ENCODE data around the gene STT3A. TPM values are rescaled to one million over a fixed set of nuclear protein-coding genes. Genes with fewer than 3 reads are reported as not detected.

STT3A gene
- total and polyA plus RNA-seq, 2 of the 13 experiments (the other 11 are each of a cell fraction or from before 2014, with no cell fraction given), result 229 to 319 TPM

- TF ChIP-seq, protein P1, sequence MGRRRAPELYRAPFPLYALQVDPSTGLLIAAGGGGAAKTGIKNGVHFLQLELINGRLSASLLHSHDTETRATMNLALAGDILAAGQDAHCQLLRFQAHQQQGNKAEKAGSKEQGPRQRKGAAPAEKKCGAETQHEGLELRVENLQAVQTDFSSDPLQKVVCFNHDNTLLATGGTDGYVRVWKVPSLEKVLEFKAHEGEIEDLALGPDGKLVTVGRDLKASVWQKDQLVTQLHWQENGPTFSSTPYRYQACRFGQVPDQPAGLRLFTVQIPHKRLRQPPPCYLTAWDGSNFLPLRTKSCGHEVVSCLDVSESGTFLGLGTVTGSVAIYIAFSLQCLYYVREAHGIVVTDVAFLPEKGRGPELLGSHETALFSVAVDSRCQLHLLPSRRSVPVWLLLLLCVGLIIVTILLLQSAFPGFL (CRISPR knock-in tag; IDR thresholded peaks at IDR 0.05), result peak; percentile 79; the same call in 1 of the 2 replicates
- no peak for TF ChIP-seq GABPA (IDR thresholded peaks at IDR 0.05; ENCODE audit: low read depth, low read length)
- peak; percentile 64 for TF ChIP-seq GABPA (CRISPR knock-in tag; IDR thresholded peaks at IDR 0.05; ENCODE audit: low read depth)
- TF ChIP-seq, protein P2, sequence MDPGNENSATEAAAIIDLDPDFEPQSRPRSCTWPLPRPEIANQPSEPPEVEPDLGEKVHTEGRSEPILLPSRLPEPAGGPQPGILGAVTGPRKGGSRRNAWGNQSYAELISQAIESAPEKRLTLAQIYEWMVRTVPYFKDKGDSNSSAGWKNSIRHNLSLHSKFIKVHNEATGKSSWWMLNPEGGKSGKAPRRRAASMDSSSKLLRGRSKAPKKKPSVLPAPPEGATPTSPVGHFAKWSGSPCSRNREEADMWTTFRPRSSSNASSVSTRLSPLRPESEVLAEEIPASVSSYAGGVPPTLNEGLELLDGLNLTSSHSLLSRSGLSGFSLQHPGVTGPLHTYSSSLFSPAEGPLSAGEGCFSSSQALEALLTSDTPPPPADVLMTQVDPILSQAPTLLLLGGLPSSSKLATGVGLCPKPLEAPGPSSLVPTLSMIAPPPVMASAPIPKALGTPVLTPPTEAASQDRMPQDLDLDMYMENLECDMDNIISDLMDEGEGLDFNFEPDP (CRISPR knock-in tag; conservative IDR thresholded peaks at IDR 0.05), result no peak
- no peak for TF ChIP-seq ZNF326 (CRISPR knock-in tag; IDR thresholded peaks at IDR 0.05; ENCODE audit: borderline replicate concordance)
- TF ChIP-seq, protein P3, sequence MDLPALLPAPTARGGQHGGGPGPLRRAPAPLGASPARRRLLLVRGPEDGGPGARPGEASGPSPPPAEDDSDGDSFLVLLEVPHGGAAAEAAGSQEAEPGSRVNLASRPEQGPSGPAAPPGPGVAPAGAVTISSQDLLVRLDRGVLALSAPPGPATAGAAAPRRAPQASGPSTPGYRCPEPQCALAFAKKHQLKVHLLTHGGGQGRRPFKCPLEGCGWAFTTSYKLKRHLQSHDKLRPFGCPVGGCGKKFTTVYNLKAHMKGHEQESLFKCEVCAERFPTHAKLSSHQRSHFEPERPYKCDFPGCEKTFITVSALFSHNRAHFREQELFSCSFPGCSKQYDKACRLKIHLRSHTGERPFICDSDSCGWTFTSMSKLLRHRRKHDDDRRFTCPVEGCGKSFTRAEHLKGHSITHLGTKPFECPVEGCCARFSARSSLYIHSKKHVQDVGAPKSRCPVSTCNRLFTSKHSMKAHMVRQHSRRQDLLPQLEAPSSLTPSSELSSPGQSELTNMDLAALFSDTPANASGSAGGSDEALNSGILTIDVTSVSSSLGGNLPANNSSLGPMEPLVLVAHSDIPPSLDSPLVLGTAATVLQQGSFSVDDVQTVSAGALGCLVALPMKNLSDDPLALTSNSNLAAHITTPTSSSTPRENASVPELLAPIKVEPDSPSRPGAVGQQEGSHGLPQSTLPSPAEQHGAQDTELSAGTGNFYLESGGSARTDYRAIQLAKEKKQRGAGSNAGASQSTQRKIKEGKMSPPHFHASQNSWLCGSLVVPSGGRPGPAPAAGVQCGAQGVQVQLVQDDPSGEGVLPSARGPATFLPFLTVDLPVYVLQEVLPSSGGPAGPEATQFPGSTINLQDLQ (CRISPR knock-in tag; IDR thresholded peaks at IDR 0.05), result 0 out of 2 replicates have a peak, but pooled peaks have one; percentile 13
- TF ChIP-seq ZFP62 (CRISPR knock-in tag; IDR thresholded peaks at IDR 0.05), result no peak
- TF ChIP-seq ZSCAN25 (CRISPR knock-in tag; IDR thresholded peaks at IDR 0.05), result no peak; the same call in 1 of the 2 replicates
- TF ChIP-seq AGO1 (IDR thresholded peaks at IDR 0.05; ENCODE audit: low read depth, low read length, poor library complexity, severe bottlenecking), result peak; percentile 91
- no peak; the same call in 1 of the 2 replicates for TF ChIP-seq ZBTB38 (CRISPR knock-in tag; IDR thresholded peaks at IDR 0.05)
- peak; percentile 95 for TF ChIP-seq HDAC1 (CRISPR knock-in tag; IDR thresholded peaks at IDR 0.05)
- TF ChIP-seq MXD3 (CRISPR knock-in tag; IDR thresholded peaks at IDR 0.05), result peak; percentile 87; the same call in 1 of the 2 replicates
- TF ChIP-seq, protein P4, sequence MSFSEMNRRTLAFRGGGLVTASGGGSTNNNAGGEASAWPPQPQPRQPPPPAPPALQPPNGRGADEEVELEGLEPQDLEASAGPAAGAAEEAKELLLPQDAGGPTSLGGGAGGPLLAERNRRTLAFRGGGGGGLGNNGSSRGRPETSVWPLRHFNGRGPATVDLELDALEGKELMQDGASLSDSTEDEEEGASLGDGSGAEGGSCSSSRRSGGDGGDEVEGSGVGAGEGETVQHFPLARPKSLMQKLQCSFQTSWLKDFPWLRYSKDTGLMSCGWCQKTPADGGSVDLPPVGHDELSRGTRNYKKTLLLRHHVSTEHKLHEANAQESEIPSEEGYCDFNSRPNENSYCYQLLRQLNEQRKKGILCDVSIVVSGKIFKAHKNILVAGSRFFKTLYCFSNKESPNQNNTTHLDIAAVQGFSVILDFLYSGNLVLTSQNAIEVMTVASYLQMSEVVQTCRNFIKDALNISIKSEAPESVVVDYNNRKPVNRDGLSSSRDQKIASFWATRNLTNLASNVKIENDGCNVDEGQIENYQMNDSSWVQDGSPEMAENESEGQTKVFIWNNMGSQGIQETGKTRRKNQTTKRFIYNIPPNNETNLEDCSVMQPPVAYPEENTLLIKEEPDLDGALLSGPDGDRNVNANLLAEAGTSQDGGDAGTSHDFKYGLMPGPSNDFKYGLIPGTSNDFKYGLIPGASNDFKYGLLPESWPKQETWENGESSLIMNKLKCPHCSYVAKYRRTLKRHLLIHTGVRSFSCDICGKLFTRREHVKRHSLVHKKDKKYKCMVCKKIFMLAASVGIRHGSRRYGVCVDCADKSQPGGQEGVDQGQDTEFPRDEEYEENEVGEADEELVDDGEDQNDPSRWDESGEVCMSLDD (CRISPR knock-in tag; IDR thresholded peaks at IDR 0.05; ENCODE audit: borderline replicate concordance), result peak; percentile 72; the same call in 1 of the 2 replicates
- TF ChIP-seq YY1 (IDR thresholded peaks at IDR 0.05; ENCODE audit: insufficient read depth, insufficient replicate concordance, low read depth, low read length), result peak; percentile 67
- TF ChIP-seq SRSF4 (IDR thresholded peaks at IDR 0.05; ENCODE audit: low read depth, low read length, poor library complexity, severe bottlenecking), result no peak
- TF ChIP-seq ERF (CRISPR knock-in tag; IDR thresholded peaks at IDR 0.05), result peak; percentile 92
- peak; percentile 37; the same call in 1 of the 3 replicates for TF ChIP-seq MXI1 (IDR thresholded peaks at IDR 0.05; ENCODE audit: borderline replicate concordance, low read depth, low read length)
- TF ChIP-seq ZBTB8A (CRISPR knock-in tag; IDR thresholded peaks at IDR 0.05; ENCODE audit: borderline replicate concordance, low read depth), result no peak
- TF ChIP-seq, protein P5, sequence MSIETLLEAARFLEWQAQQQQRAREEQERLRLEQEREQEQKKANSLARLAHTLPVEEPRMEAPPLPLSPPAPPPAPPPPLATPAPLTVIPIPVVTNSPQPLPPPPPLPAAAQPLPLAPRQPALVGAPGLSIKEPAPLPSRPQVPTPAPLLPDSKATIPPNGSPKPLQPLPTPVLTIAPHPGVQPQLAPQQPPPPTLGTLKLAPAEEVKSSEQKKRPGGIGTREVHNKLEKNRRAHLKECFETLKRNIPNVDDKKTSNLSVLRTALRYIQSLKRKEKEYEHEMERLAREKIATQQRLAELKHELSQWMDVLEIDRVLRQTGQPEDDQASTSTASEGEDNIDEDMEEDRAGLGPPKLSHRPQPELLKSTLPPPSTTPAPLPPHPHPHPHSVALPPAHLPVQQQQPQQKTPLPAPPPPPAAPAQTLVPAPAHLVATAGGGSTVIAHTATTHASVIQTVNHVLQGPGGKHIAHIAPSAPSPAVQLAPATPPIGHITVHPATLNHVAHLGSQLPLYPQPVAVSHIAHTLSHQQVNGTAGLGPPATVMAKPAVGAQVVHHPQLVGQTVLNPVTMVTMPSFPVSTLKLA (IDR thresholded peaks at IDR 0.05), result no peak
Observed at GRCh38 chr11:125625630-125626287, 33.1 kb downstream of the STT3A start (continued).
